ENCODE data around the gene TLN1. TPM values are rescaled to one million over a fixed set of nuclear protein-coding genes. Genes with fewer than 3 reads are reported as not detected.
A peak's percentile ranks its signal among the peaks of the same experiment; 100 is the strongest.

TLN1 gene
- polyA plus RNA-seq, 3 donors, result 46.6 to 251 (median 93.0) TPM

GRCh38 chr9:35708146-35708545 is 23.8 kb downstream of the TLN1 start:
- Histone ChIP-seq H3K9ac (ENCODE audit: insufficient read depth, low read length, poor library complexity, severe bottlenecking) (no peak overlapping the region), H3K27me3 (ENCODE audit: control insufficient read depth in 2 of 2, insufficient read depth in 2 of 2, low read length in 2 of 2) (no peaks in the 10 kb centered on the region), H3K36me3 (replicated peaks in 1 of 2; ENCODE audit: control insufficient read depth in 1 of 2, insufficient read depth in 2 of 2, low read length in 2 of 2) (peaks cover 96 to 99% of the 10 kb centered on the region in 2 donors), H3K4me2 (replicated peaks; ENCODE audit: extremely low read depth, low read length, poor library complexity, severe bottlenecking) (no peak overlapping the region), H2AFZ (ENCODE audit: insufficient read depth, low read depth, low read length, poor library complexity, severe bottlenecking) (no peak overlapping the region), H3K4me3 (replicated peaks in 1 of 3; ENCODE audit: low read depth in 2 of 3, low read length in 3 of 3) (no peak overlapping the region), H3K79me2 (ENCODE audit: insufficient read depth, low read length) (no peaks in the 10 kb centered on the region), H3K27ac (ENCODE audit: low read depth in 1 of 2, low read length in 2 of 2) (no peak overlapping the region), H4K20me1 (ENCODE audit: insufficient read depth, low read length) (peaks cover 97% of the 10 kb centered on the region), H3K4me1 (ENCODE audit: control insufficient read depth in 1 of 2, insufficient read depth in 2 of 2, low read length in 2 of 2) (no peaks in the 10 kb centered on the region), H3K9me3 (replicated peaks in 1 of 2; ENCODE audit: control insufficient read depth in 1 of 2, insufficient read depth in 1 of 2, low read length in 2 of 2) (no peaks in the 10 kb centered on the region)
- peaks cover 0 to 90% of the 10 kb centered on the region in 2 donors for H3K36me3 Mint-ChIP-seq
- intact Hi-C loops (cut with micrococcal nuclease), result no loop called here
- H3K27me3 Mint-ChIP-seq (ENCODE audit: low read depth in 3 of 3), result peaks cover 0 to 2% (median 0%) of the 10 kb centered on the region in 3 donors
- no peak overlapping the region for H3K4me3 Mint-ChIP-seq
- no peak for DNase-seq
- WGBS (ENCODE audit: insufficient coverage), result 100% methylated on average over 4 of the region's 4 CpGs
- TF ChIP-seq CTCF (IDR thresholded peaks at IDR 0.05), result no peak
- no peaks in the 10 kb centered on the region for H3K9me3 Mint-ChIP-seq
- H3K27ac Mint-ChIP-seq, result no peak overlapping the region
- no peaks in the 10 kb centered on the region for H3K4me1 Mint-ChIP-seq

- Histone ChIP-seq H3K4me1 (ENCODE audit: control insufficient read depth in 1 of 2, insufficient read depth in 2 of 2, low read length in 2 of 2) (no peaks in the 10 kb centered on the region), H3K4me3 (replicated peaks in 1 of 3; ENCODE audit: low read depth in 2 of 3, low read length in 3 of 3) (no peak overlapping the region), H3K27me3 (ENCODE audit: control insufficient read depth in 2 of 2, insufficient read depth in 2 of 2, low read length in 2 of 2) (no peaks in the 10 kb centered on the region), H3K9me3 (replicated peaks in 1 of 2; ENCODE audit: control insufficient read depth in 1 of 2, insufficient read depth in 1 of 2, low read length in 2 of 2) (no peaks in the 10 kb centered on the region), H3K9ac (ENCODE audit: insufficient read depth, low read length, poor library complexity, severe bottlenecking) (no peak overlapping the region), H3K27ac (ENCODE audit: low read depth in 1 of 2, low read length in 2 of 2) (peak overlapping the region in 1 of 2 donors; percentile 5), H2AFZ (ENCODE audit: insufficient read depth, low read depth, low read length, poor library complexity, severe bottlenecking) (no peak overlapping the region), H4K20me1 (ENCODE audit: insufficient read depth, low read length) (peaks cover 97% of the 10 kb centered on the region), H3K36me3 (replicated peaks in 1 of 2; ENCODE audit: control insufficient read depth in 1 of 2, insufficient read depth in 2 of 2, low read length in 2 of 2) (peaks cover 94 to 99% of the 10 kb centered on the region in 2 donors), H3K4me2 (replicated peaks; ENCODE audit: extremely low read depth, low read length, poor library complexity, severe bottlenecking) (no peak overlapping the region), H3K79me2 (ENCODE audit: insufficient read depth, low read length) (no peaks in the 10 kb centered on the region)
- peak overlapping the region in 4 of 7 donors; percentile 7 to 54 (median 21) for H3K27ac Mint-ChIP-seq
- no peak for DNase-seq
- H3K4me1 Mint-ChIP-seq, result no peaks in the 10 kb centered on the region
- H3K4me3 Mint-ChIP-seq, result no peak overlapping the region
- H3K27me3 Mint-ChIP-seq (ENCODE audit: low read depth in 3 of 3), result no peaks in the 10 kb centered on the region
- peaks cover 0 to 87% of the 10 kb centered on the region in 2 donors for H3K36me3 Mint-ChIP-seq
- peaks cover 0 to 2% (median 0%) of the 10 kb centered on the region in 7 donors for H3K9me3 Mint-ChIP-seq
- intact Hi-C loops (cut with micrococcal nuclease), result no loop called here
- WGBS (ENCODE audit: insufficient coverage), result 100% methylated on average over 1 of the region's 10 CpGs
- no peak for TF ChIP-seq CTCF (IDR thresholded peaks at IDR 0.05)
These were observed 25.0 kb downstream of the TLN1 start for GRCh38 chr9:35706951-35707350.

All from CD14-positive monocyte (primary cell).